Measurements from ENCODE around the gene C1QL4.
"Not testable (repeated sequence)": the region's sequence is repeated elsewhere in the genome, so short reads cannot be mapped to it uniquely, and the experiment has no call there.

C1QL4 gene

DNA sequence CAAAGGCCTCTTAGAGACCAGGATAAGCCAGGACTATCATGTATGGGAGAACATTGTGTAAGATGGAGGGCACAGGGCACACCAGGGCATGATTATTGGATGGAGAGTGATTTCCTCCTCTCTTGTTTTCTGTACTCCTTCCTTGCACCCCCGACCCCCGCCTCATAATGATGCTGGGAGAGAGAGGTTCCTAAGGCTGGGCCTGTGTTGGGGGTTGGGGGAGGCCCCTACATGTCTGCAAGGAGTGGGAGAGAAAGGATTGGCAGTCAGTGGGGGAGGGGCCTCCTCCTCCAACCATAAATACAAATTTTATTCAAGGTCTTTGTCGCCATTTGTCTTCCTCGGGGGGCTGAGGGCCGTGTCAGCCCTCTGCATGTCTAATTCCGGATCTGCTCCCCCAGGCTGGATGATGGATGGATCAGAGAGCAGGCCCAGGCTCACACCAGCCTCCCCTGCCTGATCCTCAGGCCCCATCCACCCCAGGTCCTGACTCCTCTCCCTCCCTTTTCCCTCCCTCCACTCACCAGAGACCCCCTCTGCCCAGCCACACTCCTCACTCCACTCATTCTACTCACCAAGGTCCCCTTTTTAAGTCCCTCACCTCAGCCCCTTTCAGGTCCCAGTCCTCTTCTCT is 2.0 kb upstream of the C1QL4 start:
- no peak for DNase-seq (ENCODE audit: low read depth)
- TF ChIP-seq, protein P1, sequence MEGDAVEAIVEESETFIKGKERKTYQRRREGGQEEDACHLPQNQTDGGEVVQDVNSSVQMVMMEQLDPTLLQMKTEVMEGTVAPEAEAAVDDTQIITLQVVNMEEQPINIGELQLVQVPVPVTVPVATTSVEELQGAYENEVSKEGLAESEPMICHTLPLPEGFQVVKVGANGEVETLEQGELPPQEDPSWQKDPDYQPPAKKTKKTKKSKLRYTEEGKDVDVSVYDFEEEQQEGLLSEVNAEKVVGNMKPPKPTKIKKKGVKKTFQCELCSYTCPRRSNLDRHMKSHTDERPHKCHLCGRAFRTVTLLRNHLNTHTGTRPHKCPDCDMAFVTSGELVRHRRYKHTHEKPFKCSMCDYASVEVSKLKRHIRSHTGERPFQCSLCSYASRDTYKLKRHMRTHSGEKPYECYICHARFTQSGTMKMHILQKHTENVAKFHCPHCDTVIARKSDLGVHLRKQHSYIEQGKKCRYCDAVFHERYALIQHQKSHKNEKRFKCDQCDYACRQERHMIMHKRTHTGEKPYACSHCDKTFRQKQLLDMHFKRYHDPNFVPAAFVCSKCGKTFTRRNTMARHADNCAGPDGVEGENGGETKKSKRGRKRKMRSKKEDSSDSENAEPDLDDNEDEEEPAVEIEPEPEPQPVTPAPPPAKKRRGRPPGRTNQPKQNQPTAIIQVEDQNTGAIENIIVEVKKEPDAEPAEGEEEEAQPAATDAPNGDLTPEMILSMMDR (conservative IDR thresholded peaks at IDR 0.05; ENCODE audit: low read depth, low read length): no peak
- H3K4me3 ChIP-seq (ENCODE audit: low read length): no peak overlapping the region

DNA sequence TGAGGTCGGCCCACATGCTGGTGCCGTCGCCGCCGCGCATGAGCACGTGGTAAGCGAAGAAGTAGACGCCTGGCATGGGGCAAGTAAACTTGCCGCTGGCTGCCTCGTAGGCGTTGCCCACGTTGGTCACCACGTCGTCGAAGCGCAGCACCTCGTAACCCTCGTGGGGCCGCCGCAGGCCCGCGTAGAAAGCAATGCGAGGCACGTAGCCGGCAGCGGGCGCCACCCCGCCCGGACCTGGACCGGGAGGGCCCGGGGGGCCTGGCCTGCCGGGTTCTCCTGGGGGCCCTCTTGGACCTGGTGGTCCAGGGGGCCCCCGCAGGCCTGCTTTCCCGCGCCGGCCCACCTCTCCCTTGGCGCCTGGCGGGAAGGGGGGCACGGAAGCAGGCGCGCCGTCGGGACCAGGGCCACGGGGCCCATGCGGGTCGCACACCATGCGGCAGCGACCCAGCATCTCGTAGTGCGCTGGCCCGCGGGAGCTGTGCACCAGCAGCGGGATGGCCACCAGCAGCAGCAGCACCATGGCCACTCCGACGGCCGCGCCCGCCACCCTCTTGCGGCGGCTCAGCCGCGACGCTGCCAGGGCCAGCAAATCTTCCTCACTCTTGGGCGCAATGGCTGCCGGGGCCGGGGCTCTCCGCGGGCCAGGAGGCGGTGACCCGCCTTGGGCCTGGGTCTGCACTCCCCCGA is 888 bp downstream of the C1QL4 start:
- DNase-seq (ENCODE audit: low read depth): no peak
- TF ChIP-seq, protein P1 (conservative IDR thresholded peaks at IDR 0.05; ENCODE audit: low read depth, low read length): no peak
- no peak overlapping the region for H3K4me3 ChIP-seq (ENCODE audit: low read length)

DNA sequence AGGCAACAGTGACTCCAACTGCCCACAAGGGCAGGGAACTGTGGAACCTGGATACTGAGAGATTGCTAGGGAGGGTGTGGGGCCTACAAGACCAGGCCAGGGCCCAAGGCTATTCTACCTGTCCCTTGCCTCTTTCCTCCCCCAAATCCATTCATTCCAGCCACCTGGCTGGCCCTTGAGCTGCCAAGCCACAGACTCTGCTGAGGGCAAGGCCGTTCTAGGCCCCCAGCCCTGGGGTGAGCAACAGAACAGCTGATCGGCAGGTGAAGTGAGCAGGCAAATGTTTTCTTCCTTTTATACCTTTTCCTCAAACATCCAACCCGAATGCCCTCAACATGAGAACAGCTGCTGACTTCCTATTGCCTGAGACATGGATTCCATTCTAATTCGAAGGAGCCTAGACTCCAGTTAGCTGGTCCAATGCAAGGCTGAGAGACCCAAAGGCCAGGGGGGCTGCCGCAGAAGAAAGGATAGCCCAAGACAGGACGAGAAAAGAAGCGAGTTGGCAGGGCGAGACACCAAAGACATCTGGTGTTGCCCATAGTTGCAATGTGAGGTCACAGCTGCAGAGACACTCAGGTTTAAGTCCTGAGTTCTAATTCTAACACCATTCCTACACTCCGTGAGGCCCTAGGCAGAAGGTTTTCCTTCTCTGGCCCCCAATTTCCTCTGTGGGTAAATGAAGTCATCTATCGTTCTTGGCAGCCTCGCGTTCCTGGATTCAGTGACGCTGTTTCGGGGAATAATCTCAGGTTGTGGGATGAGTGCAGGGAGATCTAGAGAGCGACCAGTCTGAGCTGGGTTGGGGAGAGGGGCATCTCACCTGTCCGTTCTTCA is 1.7 kb downstream of the C1QL4 start:
- H3K4me3 ChIP-seq (ENCODE audit: low read length): no peak overlapping the region
- no peak for DNase-seq (ENCODE audit: low read depth)
- TF ChIP-seq, protein P1 (conservative IDR thresholded peaks at IDR 0.05; ENCODE audit: low read depth, low read length): no peak

DNA sequence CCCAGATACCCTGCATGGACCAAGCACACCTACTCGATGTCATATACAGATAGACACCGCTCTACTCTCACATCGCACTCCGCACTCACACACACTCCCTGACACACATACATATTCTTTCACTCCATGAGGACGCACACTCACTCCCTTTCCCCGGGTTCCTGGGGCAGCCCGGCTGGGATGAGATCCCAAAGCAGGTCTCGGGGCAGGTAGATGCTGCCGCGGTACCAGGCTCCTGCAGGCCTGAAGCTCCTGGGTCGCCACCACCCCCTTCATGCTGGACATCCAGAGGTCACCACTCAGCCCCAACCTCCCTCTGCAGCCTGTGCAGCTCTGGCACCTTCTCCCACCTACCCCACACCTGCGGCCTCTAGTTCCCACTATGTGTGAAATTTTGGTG is 2.3 kb downstream of the C1QL4 start:
- H3K4me3 ChIP-seq (ENCODE audit: low read length): no peak overlapping the region
- TF ChIP-seq, protein P1 (conservative IDR thresholded peaks at IDR 0.05; ENCODE audit: low read depth, low read length): no peak
- DNase-seq (ENCODE audit: low read depth): no peak

DNA sequence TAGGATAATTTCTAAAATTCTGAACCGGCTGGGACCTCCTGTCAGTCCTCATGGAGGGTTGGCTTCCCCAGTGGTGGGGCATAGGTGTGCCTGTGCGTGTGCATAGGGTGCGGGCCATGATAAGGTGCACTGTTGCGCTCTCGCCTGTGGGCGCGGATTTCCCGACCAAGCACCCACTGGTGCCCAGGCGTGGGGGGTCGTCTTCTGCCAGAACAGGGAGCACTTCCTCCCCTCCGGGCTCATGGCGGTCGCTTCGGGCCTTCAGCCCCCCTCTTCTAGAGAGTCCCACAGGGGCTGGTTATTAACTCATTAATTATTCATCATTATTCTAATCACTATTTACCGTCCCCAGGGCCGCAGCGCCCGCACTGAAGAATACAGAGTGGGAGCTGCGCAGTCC is 2.8 kb downstream of the C1QL4 start:
- TF ChIP-seq, protein P1 (conservative IDR thresholded peaks at IDR 0.05; ENCODE audit: low read depth, low read length): no peak
- DNase-seq (ENCODE audit: low read depth): no peak
- no peak overlapping the region for H3K4me3 ChIP-seq (ENCODE audit: low read length)

DNA sequence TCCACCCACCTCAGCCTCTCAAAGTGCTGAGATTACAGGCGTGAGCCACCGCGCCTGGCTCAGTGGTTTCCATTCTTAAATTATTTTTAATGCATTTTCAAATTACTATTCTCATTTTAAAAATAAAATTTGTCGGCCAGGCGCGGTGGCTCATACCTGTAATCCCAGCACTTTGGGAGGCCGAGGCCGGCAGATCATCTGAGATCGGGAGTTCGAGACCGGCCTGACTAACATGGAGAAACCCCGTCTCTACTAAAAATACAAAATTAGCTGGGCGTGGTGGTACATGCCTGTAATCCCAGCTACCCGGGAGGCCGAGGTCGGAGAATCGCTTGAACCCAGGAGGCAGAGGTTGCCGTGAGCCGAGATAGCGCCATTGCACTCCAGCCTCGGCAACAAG is 3.2 kb downstream of the C1QL4 start:
- H3K4me3 ChIP-seq (ENCODE audit: low read length); DNase-seq (ENCODE audit: low read depth): not testable (repeated sequence)

DNA sequence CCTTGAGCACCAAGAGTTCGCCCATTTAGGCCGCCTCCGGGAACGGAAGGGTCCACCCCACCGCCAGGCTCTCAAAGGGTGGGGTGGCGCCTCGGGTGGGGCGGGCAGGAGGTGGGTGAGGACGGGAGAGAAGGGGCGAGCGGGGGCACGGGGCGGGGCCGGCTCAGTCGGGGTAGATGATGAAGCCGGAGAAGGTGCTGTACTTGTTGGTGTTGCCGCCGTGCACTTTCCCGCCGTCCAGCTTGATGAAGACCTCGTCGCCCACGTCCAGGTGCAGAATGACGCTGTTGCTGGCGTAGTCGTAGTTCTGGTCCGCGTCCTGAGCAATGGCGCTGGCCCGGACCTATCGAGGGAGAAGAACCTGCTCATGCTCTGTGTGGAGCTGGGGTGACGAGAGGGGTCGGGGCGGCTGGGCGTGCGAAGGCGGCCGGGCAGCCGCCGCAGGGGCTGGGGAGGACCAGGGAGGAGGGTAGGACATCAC is 4.1 kb downstream of the C1QL4 start:
- TF ChIP-seq, protein P1 (conservative IDR thresholded peaks at IDR 0.05; ENCODE audit: low read depth, low read length): no peak
- H3K4me3 ChIP-seq (ENCODE audit: low read length): peak overlapping the region; percentile 4
- DNase-seq (ENCODE audit: low read depth): no peak

Data from retinal pigment epithelial cell (primary cell).